T-helper 22 cell (primary cell): ENCODE data around the gene ASTN2.

ENCODE experiments used
- DNase-seq: peaks from one replicate; pipeline ENCODE4 v3.0.0-alpha.2; 2020; ENCODE audit warnings: low read depth

Gene ASTN2

DNA sequence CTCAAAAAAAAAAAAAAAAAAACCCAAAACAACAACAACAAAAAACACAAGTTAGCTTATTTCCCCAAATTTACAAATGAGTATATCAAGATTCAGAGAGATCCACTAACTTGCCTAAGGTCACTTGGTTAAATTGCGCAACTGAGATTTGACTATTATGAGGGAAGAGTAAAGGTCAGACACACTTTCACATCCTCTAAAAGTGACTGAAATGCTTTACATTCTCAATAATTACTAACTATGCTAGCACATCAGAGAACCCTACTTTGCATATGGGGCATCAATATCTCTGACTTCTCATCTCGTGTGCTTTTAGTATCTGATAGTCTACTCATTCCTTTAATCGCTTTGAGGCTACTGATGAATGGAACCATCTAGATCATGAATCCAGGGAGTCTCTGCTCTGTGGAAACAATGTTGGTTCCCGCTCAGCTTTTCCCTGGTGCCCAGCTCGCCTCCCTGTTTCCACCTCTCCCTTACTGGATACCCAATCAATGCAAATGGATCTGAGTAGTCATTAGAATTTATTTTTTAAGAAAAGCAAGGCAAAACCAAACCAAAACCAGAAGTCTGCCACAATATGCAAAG lies 909.9 kb downstream of the ASTN2 start:
- DNase-seq, result no peak

DNA sequence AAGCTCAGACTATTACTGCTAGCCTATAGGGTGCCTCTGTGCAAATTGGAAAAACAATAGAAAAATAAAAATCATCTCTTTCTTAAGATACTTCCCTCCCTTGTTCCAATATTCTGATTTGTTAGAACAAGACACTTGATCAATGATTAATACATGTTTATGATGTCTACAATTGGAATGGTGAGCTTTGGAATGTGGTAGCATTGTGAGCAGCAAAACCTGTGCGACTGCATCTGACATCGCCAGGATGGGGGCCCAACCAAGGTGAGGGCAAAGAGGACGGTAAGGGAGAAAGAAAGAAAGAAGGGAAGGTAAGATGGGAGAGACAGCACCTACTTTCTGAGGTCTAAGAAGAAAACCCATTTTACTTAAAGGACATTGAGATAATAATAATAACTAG lies 910.8 kb downstream of the ASTN2 start:
- no peak for DNase-seq

DNA sequence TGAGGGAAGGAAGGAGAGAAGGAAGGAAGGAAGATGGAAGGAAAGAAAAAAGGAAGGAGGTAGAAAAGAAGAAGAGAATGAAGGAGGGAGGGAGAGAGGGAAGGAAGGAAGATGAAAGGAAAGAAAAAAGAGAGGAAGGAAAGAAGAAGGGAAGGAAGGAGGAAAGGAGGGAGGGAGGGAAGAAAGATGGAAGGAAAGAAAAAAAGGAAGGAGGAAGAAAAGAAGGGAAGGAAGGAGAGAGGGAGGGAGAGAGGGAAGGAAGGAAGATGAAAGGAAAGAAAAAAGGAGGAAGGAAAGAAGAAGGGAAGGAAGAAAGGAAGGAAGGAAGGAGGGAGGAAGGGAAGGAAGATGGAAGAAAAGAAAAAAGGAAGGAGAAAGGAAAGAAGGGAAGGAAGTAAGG lies 912.1 kb downstream of the ASTN2 start:
- no peak for DNase-seq

DNA sequence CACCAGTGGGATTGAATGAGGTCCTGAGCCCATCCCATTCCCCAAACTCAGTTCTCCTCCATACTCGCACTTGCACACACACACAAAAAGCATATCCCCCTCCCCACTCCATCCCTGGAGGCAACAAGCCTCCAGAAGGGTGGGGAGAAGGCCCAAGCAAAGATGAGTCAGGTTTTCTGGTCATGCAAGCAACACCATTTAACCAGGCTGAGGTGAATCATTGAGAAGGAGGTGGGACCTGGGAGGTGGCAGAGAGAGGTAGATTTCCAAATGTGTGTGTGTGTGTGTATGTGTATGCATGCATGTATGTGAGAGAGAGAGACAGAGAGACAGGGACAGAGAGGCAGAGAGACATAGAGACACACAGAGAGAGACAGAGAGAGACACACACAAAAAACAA lies 913.0 kb downstream of the ASTN2 start:
- no peak for DNase-seq

DNA sequence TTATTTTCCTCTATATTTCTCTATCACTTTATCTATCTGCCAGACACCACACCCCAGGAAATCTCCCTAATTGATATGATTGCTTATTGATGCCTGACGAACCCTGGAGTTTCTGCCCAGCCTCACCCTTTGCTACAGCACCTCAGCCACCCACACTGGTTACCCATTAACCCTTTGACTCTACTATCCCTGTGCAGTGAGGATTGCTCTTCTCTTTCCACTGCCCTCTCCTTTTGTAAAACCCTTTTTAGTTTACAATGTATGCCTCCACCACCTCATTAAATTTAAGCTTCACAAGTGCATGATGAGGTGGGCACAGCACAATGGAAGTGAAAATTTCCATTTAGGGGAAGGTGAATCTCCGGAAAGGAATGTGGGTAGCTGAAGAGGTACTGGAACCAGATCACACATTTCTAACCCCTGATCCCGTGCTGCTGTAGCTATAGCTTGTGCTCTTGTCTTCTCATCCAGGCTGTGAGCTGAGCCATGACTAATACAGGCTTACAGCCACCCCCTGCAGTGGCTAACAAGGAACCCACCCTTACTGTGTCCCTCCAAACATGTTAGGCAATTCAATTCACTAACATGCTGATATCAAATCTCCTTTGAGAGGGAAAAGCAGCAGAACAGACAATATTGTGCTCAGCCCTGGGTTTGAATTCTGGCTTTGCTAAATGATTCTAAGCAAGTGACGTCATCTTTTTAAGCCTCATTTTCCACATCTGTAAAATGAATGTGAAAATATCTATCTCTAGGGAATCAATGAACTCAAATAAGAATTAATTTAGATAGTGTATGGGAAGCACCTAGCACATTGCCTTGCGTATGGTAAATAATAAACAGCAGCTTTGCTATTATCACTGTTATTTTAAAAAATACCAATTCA lies 914.6 kb downstream of the ASTN2 start:
- no peak for DNase-seq

DNA sequence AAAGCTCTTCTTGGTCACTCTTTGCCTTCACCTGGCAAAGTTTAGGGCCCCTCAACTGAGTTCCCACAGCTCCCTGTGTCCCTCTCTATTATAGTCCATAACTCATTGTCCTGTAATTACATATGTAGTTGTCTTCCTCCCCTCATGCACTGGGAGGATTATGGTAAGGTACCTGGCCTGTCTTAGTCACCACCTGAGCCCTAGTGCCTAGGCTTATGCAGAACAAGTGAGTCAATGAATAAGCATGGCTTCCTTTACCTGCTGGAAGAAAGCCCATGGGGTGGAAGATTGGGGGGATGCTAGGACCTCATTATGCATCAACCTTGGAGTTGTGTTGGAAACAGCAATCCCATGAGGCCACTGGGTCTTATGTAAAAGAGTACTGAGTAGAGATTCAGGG lies 915.4 kb downstream of the ASTN2 start:
- DNase-seq, result no peak

DNA sequence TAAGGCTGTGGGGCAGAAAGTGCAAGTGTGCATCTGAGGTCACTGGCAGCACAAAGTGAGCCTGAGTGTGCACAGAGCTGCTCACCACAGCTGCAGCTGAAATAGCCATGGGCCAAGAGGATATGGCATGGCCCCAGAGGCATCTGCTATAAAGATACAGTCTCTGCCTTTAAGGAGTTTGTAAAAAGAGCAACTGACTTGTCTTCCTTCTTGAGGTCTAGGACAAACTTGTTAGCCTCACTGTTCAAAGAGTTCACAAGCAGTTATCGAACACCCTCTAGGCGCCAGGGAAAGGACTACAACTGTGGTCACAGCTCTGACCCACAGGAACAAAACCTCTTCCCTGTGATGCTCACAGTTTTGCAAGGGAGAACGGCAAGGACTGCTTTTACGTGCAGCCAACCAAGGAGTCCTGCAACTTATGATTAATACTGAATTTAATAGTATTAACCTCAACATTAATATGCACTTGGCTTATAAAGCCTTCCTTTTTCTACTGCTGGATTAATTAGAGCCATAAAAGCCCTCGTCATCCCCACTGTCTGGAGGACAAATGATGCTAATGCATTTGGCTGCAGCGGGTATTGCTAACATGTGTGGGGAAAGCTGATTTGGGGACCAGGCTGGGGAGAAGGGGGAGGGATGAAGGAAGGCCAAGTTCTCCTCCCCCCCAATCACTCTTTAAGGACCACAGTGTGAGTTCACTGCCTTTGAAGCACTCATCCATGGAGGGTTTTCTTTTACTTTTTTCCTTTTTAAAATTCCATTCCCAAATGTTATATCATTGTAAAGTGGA lies 917.6 kb downstream of the ASTN2 start:
- DNase-seq, result no peak

DNA sequence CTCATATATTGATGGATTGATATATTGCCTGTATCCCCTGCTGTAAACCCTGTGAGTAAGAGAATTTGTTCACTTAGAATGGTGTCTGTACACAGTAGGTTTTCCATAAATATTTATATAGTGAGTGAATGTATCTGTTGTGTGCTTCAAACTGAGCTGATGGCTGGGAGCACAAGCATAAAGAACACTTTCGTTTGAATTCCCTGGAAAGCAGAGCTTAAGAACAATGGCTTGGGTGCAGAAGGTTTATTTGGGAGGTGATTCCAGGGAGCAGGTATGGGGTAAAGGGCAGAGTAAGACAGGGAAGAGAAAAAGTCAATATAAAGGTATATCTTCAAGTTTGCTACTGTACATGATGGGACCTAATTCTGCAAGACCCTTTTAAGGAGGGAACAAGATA lies 918.7 kb downstream of the ASTN2 start:
- DNase-seq, result no peak

DNA sequence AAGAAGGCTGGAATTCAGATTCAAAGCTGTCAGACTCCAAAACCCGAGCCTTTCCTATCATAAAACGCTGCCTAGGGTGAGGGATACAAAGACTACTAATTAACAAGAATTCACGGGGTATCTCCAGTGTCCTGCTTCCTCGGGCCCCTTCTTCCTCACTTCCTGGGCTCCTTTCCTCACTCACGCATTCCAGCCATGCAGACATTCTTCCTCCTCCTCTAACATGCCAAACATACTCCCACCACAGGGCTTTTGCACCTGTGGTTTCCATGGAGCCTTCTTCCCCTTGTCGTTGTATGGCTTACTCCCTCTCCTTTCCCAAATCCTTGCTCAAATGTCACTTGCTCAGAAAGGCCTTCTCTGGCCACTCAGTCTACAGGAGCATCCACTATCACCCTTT lies 919.1 kb downstream of the ASTN2 start:
- DNase-seq, result no peak

DNA sequence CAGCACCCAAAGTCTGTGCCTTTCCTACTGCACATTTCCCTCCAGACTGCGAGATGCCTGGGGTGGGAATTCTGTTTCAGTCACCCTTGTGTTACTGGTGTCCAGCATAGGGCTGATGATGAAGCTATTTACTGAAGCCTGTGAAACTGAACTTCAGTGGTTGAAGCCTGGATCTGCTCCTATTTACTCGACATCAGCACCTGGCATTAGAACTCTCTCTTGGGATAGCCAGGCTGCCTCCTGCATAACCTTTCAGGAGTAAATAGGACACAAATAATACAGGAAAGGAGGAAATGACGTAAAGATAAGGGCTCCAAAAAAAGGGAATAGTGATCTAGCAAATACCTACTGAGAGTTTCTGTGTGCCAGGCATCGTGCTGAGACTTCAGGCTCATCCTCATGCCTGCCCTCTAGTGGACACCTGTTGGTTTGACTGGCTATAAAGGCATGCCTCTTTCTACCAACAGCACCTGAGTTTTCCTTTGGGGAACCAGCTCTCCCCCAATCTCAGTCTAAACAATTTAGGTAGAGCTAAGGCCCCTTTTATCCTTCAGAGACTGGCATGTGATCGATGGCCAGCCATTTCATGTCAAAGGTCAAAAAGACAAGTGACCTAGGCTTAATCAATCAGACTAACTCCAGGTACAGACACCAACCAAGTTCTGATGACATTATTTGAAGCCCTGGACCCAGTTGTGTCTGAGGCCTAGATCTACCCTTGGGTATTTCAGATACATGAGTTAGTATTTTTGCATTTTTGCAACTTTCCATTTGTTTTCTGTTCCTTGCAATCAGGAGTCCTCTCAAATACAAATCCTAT lies 919.8 kb downstream of the ASTN2 start:
- no peak for DNase-seq

DNA sequence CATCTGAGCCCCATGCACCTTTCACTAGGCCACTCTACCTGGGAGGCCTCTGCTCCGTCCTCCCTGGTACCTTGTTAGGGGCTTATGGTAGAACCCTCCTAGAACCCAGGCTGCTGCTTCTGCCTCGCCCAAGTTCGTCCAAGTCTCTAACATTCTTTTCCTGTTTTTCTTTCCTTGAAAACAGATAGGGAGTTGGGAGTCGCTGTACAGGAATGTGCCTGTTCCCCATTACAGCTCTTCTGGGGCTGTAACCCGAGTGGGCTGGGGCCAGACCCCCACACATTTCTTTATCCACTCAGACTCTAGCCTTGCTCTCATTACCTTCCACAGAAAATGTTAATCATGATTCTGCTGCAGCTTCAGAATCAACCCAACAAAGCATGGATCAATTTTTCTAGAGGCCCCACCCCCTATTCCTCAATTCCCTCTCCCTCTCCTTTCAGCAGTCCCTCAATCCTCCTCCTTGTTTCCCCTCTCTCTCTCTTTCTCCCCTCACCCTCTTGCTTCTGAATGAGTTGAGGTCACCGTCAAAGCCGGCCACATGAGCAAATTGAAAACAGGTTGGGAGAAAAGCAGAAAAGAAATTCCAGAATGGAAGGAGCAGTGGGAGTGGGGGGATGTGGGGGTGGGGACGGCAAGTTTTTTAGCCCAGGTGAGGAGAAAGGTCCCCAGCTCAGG lies 921.5 kb downstream of the ASTN2 start:
- DNase-seq, result no peak

DNA sequence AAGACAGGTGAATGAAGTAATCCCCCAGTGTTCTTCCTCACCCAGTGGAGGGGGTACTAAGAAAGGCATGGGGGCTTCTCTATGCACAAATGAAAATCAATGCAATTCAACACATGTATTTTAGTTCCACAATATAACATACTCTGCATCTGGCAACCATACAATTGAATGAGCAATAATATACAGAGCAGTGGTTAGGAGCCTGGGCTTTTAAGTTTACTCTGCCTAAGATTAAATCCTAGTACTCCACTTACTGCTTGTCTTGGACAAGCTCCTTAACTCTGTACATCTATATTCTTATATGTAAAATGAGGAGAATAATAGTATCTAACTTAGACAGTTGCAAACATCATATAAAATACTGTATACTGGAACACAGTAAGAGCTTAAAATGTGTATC lies 923.2 kb downstream of the ASTN2 start:
- no peak for DNase-seq

DNA sequence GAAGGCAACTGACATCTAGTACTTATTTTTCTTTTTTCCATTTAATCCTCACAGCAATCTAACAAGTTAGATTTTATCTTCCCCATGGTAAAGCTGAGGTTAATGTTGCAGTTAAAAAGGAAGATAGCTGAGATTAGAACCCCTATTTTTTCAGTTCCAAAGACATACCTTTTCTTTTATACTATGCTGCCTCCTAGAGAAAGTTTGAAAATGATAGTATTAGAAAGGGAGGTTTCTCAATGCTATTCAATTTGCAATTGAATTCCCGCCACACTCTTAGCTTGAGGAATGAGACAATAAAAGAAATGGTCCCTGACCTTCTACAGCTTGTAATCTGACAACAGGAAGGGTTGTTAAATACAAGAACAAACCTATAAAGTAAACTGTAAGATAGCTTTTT lies 923.6 kb downstream of the ASTN2 start:
- no peak for DNase-seq

DNA sequence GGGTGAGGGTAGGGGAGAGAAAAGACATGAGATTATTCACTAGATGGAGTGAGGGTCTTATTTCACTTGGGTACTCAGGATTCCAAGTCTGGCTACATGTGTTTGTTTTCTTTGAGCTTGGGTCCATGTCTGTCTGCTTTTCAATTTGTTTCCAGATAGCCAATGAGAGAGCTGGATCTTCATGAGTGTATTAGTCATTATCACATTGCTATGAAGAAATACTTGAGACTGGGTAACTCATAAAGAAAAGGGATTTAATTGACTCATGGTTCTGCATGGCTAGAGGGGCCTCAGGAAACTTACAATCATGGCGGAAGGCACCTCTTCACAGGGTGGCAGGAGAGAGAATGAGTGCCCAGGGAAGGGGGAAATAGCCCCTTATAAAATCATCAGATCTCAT lies 924.5 kb downstream of the ASTN2 start:
- no peak for DNase-seq

DNA sequence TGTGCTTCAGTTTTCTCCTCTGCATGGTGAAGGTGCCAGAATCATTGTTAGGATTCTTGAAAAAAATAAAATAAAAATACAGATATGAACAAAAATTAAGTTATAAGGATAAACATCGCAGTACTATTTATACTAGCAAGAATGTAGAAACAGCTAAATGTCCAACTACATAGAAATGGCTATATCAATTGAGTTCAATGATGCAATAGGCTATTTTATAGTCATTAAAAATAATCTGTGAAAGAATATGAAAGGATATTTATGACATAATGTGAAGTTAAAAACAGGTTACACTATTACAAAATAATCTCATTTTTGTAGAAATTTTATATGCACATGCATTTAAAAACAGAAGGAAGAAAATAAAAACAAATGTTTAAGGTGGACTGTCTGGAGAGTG lies 926.5 kb downstream of the ASTN2 start:
- DNase-seq, result no peak

DNA sequence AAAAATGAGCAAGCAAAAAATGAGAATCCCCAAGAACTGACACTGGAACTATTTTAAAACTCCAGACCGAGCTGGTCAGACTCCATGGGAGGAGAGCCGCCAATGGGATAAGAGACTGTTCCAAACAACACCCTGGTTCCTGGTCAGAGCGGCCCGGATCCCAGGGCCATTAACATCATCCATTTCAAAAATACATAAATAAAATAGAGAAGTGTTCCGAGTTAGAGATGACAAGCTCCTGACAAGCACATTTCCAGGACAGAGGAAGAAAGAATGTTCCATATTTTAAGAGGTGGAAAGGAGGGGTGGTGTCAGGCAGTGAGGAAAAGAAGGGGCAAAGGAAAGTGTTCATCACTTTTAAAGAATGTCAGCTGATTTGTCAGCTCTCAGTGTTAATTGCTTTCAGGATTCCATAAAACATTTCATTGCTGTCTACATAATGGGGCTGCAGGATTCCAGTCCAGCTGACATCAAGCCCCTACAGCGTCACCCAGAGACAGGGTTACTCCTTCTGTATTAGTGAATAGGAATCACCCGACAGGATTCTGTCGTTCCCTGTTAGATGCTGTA lies 930.3 kb downstream of the ASTN2 start:
- no peak for DNase-seq

DNA sequence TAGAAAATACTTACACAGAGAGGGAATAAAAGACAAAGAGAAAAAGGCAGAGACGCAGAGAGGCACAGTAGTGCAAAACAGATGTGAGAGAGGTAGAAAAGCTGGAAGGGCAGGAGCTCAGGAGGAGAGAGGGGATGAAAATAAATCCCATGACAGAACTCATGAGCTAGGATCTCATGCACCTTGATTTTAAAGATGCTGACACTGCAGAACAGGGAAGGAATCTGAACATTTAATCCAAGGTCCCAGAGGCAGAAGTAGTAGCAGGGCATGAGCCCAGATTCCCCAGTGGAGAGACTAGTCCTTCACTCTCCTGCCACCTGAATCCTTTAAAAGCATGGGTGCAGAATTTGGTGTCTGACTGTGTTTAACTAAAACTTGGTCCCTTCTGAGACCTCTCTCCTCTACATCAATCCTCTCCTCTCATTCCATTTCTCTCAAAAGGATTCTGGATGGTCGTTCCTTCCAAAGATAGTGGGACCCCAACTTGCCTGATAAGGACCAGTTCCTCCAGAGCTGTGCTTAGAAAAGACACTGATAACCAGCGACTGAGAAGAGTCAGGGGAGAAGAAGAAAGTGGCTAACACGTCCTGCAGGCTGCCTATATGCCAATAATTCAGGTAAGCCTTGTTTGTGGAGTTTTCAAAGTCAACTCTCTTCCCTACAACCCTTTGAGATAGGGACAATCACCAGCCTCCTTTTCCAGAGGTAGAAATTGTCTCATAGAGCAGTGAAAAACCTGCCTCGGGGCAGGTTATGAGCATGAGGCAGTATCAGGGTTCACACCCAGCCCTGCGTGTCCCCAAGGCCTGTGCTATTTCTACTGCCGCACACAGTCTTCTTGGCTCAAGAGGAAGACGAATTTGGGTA lies 931.0 kb downstream of the ASTN2 start:
- no peak for DNase-seq

DNA sequence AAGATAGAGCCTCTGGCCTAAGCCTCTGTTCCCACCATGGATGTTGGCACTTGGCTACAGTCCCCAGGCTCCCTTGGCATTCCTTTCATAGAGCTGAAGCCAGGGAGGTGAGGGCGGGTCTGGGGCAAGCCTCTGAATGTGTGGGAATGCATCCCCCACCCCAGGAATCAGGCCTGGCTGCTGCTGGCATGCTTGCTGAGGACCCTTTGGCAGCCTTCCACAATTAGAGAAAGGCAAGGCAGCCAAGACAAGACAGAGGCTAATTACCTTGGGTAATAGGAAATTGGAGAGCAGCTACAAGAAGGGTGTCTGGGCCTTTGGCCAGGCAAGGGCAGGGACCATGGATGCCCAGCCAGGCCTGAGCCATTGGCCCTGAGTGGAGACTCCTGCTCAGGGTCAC lies 932.1 kb downstream of the ASTN2 start:
- no peak for DNase-seq

DNA sequence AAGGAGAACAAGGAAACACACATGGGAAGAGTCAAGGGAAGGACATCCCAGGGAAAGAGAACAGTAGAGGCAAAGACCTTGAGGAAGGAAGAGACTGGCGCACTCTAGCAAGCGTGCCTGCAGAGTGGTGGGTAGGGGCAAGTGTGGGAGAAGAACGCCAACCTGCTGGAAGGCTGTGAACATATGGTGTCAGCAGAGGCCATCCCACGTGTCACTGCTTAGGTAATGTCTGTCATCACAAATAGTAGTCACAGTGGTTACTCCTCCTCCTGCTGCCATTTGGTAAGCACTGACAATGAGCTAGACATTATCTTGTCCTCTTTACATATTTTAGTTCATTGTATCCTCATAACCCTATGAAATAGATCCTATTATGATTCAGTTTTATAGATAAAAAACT lies 934.2 kb downstream of the ASTN2 start:
- no peak for DNase-seq

DNA sequence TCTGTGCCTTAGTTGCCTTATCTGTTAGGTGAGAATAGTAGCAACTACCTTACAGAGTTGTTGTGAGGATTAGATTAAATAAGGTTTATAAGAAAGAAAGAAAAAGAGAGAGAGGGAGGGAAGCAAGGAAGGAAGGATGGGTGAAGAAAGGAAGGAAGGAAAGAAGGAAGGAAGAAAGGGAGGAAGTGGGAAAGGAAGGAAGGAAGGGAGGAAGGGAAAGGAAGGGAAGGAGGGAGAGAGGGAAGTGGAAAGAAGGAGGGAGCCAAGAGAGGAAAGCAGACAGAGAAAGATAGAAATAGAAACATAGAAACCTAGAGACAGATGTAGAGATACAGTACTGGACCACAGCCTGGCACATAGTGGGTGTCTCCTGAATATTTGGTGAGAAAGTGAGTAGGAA lies 934.9 kb downstream of the ASTN2 start:
- no peak for DNase-seq
